Uterus (tissue), 2 donors: ENCODE measurements around the gene SORL1.

ENCODE experiments used
- POLR2A ChIP-seq, 2 donors: fragments of 450-650 bp; IDR thresholded peaks; one replicate each; pipeline ENCODE4 v1.6.1; 2016; ENCODE audit warnings: antibody characterized with exemption in 2 of 2, mild to moderate bottlenecking in 1 of 2, moderate library complexity in 1 of 2
- TF ChIP-seq, protein P1 (sequence below), 4 experiments: fragments of 200-600 bp in 2 of 4; fragments of 450-650 bp in 2 of 4; sonication (generic) in 2 of 4; IDR thresholded peaks; one replicate each; pipeline ENCODE4 v1.5.1; 2016 to 2019; ENCODE audit warnings: antibody characterized with exemption in 4 of 4, mild to moderate bottlenecking in 2 of 4, moderate library complexity in 1 of 4

GRCh38 chr11:121649798-121650197 lies 197.7 kb downstream of the SORL1 start:
- TF ChIP-seq, protein P1, sequence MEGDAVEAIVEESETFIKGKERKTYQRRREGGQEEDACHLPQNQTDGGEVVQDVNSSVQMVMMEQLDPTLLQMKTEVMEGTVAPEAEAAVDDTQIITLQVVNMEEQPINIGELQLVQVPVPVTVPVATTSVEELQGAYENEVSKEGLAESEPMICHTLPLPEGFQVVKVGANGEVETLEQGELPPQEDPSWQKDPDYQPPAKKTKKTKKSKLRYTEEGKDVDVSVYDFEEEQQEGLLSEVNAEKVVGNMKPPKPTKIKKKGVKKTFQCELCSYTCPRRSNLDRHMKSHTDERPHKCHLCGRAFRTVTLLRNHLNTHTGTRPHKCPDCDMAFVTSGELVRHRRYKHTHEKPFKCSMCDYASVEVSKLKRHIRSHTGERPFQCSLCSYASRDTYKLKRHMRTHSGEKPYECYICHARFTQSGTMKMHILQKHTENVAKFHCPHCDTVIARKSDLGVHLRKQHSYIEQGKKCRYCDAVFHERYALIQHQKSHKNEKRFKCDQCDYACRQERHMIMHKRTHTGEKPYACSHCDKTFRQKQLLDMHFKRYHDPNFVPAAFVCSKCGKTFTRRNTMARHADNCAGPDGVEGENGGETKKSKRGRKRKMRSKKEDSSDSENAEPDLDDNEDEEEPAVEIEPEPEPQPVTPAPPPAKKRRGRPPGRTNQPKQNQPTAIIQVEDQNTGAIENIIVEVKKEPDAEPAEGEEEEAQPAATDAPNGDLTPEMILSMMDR (IDR thresholded peaks at IDR 0.05): no peak
- no peak for TF ChIP-seq POLR2A (IDR thresholded peaks at IDR 0.05)
